H1 (cell line): Measurements from ENCODE around the gene GLIPR1.

ENCODE experiments used
- CEBPB ChIP-seq: IDR thresholded peaks from 2 replicates; pipeline ENCODE4 v1.6.1; 2012; ENCODE audit warnings: low read depth, low read length
- KDM5A ChIP-seq: fragments of 200-600 bp; IDR thresholded peaks from 2 replicates; pipeline ENCODE4 v1.7.1; 2012; ENCODE audit warnings: mild to moderate bottlenecking, low read length, inconsistent platforms, mixed read lengths
- MAFK ChIP-seq: IDR thresholded peaks from 2 replicates; pipeline ENCODE4 v1.6.1; 2012; ENCODE audit warnings: low read depth, mild to moderate bottlenecking, improper control_type of control experiment, low read length
- POLR2A ChIP-seq, 2 experiments: IDR thresholded peaks; 1 replicate in 1 of 2; 2 replicates in 1 of 2; pipeline ENCODE4 v1.6.1; 2011; ENCODE audit warnings: low read depth in 2 of 2, low read length in 2 of 2, mild to moderate bottlenecking in 2 of 2; ENCODE audit errors: control extremely low read depth in 1 of 2
- POLR2AphosphoS5 ChIP-seq: IDR thresholded peaks from 2 replicates; pipeline ENCODE4 v1.6.1; 2011; ENCODE audit warnings: low read depth, low read length
- RAD21 ChIP-seq, 2 experiments: IDR thresholded peaks in 1 of 2; conservative IDR thresholded peaks in 1 of 2; 2 replicates each; pipeline ENCODE4 v1.6.1; 2011; ENCODE audit warnings: low read depth in 2 of 2, low read length in 2 of 2, improper control_type of control experiment in 1 of 2, inconsistent platforms in 1 of 2, mild to moderate bottlenecking in 1 of 2, moderate library complexity in 1 of 2
- RNF2 ChIP-seq: fragments of 200-900, 300-1000 bp; sonication (generic); IDR thresholded peaks from 2 replicates; pipeline ENCODE4 v1.7.1; 2016; ENCODE audit warnings: borderline replicate concordance, low read depth, mild to moderate bottlenecking, antibody characterized with exemption, low read length; ENCODE audit not compliant: poor library complexity, severe bottlenecking; ENCODE audit errors: missing control alignments
- SAP30 ChIP-seq: fragments of 300-600 bp; sonication (generic); IDR thresholded peaks from 2 replicates; pipeline ENCODE4 v1.7.1; 2012; ENCODE audit warnings: low read length, moderate library complexity, mild to moderate bottlenecking, inconsistent platforms; ENCODE audit not compliant: insufficient read depth, insufficient replicate concordance
- SRF ChIP-seq: IDR thresholded peaks from 2 replicates; pipeline ENCODE4 v1.6.1; 2011; ENCODE audit warnings: mild to moderate bottlenecking, low read depth, low read length, moderate library complexity
- ZNF274 ChIP-seq: IDR thresholded peaks from 2 replicates; pipeline ENCODE4 v1.7.0; 2012; ENCODE audit warnings: low read length, borderline replicate concordance; ENCODE audit errors: extremely low read depth
- TF ChIP-seq, protein P1 (sequence below): IDR thresholded peaks from 2 replicates; pipeline ENCODE4 v1.6.1; 2011; ENCODE audit warnings: low read length, improper control_type of control experiment
- TF ChIP-seq, protein P2 (sequence below), 3 experiments: IDR thresholded peaks; 1 replicate in 2 of 3; 2 replicates in 1 of 3; pipeline versions ENCODE4 v1.5.1 to v1.6.1; 2011; ENCODE audit warnings: low read length in 3 of 3, mild to moderate bottlenecking in 3 of 3, inconsistent platforms in 2 of 3, low read depth in 1 of 3, moderate library complexity in 1 of 3; ENCODE audit not compliant: insufficient read depth in 1 of 3; ENCODE audit errors: control extremely low read depth in 1 of 3

- TF ChIP-seq, protein P1, sequence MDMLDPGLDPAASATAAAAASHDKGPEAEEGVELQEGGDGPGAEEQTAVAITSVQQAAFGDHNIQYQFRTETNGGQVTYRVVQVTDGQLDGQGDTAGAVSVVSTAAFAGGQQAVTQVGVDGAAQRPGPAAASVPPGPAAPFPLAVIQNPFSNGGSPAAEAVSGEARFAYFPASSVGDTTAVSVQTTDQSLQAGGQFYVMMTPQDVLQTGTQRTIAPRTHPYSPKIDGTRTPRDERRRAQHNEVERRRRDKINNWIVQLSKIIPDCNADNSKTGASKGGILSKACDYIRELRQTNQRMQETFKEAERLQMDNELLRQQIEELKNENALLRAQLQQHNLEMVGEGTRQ: no peak
- TF ChIP-seq, protein P2, sequence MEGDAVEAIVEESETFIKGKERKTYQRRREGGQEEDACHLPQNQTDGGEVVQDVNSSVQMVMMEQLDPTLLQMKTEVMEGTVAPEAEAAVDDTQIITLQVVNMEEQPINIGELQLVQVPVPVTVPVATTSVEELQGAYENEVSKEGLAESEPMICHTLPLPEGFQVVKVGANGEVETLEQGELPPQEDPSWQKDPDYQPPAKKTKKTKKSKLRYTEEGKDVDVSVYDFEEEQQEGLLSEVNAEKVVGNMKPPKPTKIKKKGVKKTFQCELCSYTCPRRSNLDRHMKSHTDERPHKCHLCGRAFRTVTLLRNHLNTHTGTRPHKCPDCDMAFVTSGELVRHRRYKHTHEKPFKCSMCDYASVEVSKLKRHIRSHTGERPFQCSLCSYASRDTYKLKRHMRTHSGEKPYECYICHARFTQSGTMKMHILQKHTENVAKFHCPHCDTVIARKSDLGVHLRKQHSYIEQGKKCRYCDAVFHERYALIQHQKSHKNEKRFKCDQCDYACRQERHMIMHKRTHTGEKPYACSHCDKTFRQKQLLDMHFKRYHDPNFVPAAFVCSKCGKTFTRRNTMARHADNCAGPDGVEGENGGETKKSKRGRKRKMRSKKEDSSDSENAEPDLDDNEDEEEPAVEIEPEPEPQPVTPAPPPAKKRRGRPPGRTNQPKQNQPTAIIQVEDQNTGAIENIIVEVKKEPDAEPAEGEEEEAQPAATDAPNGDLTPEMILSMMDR (IDR thresholded peaks at IDR 0.05; ENCODE audit: control extremely low read depth in 1 of 3, insufficient read depth in 1 of 3, low read depth in 1 of 3, low read length in 3 of 3): no peak
- no peak for TF ChIP-seq RNF2
- TF ChIP-seq CEBPB: no peak
- no peak for TF ChIP-seq SAP30
- TF ChIP-seq ZNF274: no peak
- TF ChIP-seq POLR2A (IDR thresholded peaks at IDR 0.05; ENCODE audit: control extremely low read depth in 1 of 2, low read depth in 2 of 2, low read length in 2 of 2): no peak
- no peak for TF ChIP-seq RAD21 (IDR thresholded peaks at IDR 0.05 in 1 of 2, conservative IDR thresholded peaks at IDR 0.05 in 1 of 2; ENCODE audit: low read depth in 2 of 2, low read length in 2 of 2)
- no peak for TF ChIP-seq MAFK
- TF ChIP-seq POLR2AphosphoS5: no peak
- TF ChIP-seq KDM5A: no peak
- TF ChIP-seq SRF: no peak
Measured at GRCh38 chr12:75460204-75460603, 20.4 kb upstream of the GLIPR1 start.
